HG03520 (cell line): ENCODE data around the gene TTN.

Source experiments
- ATAC-seq: cut with Tn5 transposase; IDR thresholded peaks from one replicate; pipeline ENCODE4 v1.9.1; 2021; ENCODE audit warnings: mild to moderate bottlenecking, moderate library complexity; ENCODE audit not compliant: unreplicated experiment

The TTN gene

GRCh38 chr2:178807227-178808008 is at the start of gene TTN:
Gene TTN (minus strand): TSS chr2:178807423. CDS start chr2:178804642, 2,781 bp downstream.
- no peak for ATAC-seq

GRCh38 chr2:178855151-178855550 is 47.9 kb upstream of the TTN start:
- no peak for ATAC-seq

- ATAC-seq, result no peak
Observed at GRCh38 chr2:178848335-178848734, 41.1 kb upstream of the TTN start.

GRCh38 chr2:178846458-178846802 is 39.2 kb upstream of the TTN start:
- no peak for ATAC-seq

- ATAC-seq, result no peak
Observed at GRCh38 chr2:178845566-178846457, 38.6 kb upstream of the TTN start.

- ATAC-seq, result no peak
Observed at GRCh38 chr2:178844701-178845100, 37.5 kb upstream of the TTN start.

- no peak for ATAC-seq
Observed at GRCh38 chr2:178844269-178844668, 37.0 kb upstream of the TTN start.

GRCh38 chr2:178843697-178844096 is 36.5 kb upstream of the TTN start:
- no peak for ATAC-seq

GRCh38 chr2:178836807-178837206 is 29.6 kb upstream of the TTN start:
- no peak for ATAC-seq

- no peak for ATAC-seq
Observed at GRCh38 chr2:178834086-178834485, 26.9 kb upstream of the TTN start.

GRCh38 chr2:178833382-178833781 is 26.2 kb upstream of the TTN start:
- ATAC-seq, result no peak

GRCh38 chr2:178830451-178830850 is 23.2 kb upstream of the TTN start:
- ATAC-seq, result no peak

GRCh38 chr2:178829981-178830380 is 22.8 kb upstream of the TTN start:
- no peak for ATAC-seq

- ATAC-seq, result no peak
Observed at GRCh38 chr2:178829299-178829960, 22.2 kb upstream of the TTN start.

GRCh38 chr2:178828486-178828881 is 21.3 kb upstream of the TTN start:
- ATAC-seq, result no peak

- no peak for ATAC-seq
Observed at GRCh38 chr2:178827739-178828485, 20.7 kb upstream of the TTN start.

GRCh38 chr2:178827111-178827510 is 19.9 kb upstream of the TTN start:
- ATAC-seq, result no peak

GRCh38 chr2:178825183-178825582 is 18.0 kb upstream of the TTN start:
- ATAC-seq, result no peak

GRCh38 chr2:178824181-178824580 is 17.0 kb upstream of the TTN start:
- no peak for ATAC-seq

GRCh38 chr2:178819992-178820391 is 12.8 kb upstream of the TTN start:
- peak; percentile 79 for ATAC-seq
